ENCODE measurements around the gene CYB5D1.

DNA sequence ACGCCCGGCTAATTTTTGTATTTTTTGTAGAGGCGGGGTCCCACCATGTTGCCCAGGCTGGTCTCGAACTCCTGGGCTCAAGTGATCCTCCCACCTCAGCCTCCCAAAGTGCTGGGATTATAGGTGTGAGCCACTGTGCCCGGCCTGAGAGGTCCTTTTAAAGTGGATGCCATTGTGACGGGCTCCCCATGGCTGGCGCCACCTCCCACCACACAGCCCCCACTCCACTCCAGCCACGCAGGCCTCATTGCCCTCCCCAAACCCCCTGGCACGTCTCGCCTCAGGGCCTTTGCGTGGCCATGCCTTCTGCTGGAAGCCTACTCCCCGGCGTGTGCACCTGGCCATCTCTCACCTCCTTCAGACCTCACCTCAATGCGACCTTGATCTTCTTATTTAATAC is 35.7 kb upstream of the CYB5D1 start:
- TF ChIP-seq, protein P1, sequence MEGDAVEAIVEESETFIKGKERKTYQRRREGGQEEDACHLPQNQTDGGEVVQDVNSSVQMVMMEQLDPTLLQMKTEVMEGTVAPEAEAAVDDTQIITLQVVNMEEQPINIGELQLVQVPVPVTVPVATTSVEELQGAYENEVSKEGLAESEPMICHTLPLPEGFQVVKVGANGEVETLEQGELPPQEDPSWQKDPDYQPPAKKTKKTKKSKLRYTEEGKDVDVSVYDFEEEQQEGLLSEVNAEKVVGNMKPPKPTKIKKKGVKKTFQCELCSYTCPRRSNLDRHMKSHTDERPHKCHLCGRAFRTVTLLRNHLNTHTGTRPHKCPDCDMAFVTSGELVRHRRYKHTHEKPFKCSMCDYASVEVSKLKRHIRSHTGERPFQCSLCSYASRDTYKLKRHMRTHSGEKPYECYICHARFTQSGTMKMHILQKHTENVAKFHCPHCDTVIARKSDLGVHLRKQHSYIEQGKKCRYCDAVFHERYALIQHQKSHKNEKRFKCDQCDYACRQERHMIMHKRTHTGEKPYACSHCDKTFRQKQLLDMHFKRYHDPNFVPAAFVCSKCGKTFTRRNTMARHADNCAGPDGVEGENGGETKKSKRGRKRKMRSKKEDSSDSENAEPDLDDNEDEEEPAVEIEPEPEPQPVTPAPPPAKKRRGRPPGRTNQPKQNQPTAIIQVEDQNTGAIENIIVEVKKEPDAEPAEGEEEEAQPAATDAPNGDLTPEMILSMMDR (IDR thresholded peaks at IDR 0.05; ENCODE audit: borderline replicate concordance, extremely low read depth, low read length, poor library complexity, severe bottlenecking): no peak
- no peak for TF ChIP-seq EZH2 (IDR thresholded peaks at IDR 0.05; ENCODE audit: borderline replicate concordance, low read depth, low read length, severe bottlenecking)

Data from DND-41 (cell line).